GM12872 (cell line): ENCODE measurements around the gene FLCN.

Experiments used
- CTCF ChIP-seq: IDR thresholded peaks from 3 replicates; pipeline ENCODE4 v1.5.1; 2011; ENCODE audit warnings: low read depth, mild to moderate bottlenecking, low read length, moderate library complexity; ENCODE audit not compliant: insufficient read depth

FLCN gene

GRCh38 chr17:17224137-17224536 is 12.8 kb downstream of the FLCN start:
- no peak for TF ChIP-seq CTCF

- TF ChIP-seq CTCF = no peak
Measured at GRCh38 chr17:17223736-17224135, 13.2 kb downstream of the FLCN start.

- TF ChIP-seq CTCF = no peak
Measured at GRCh38 chr17:17221329-17221728, 15.6 kb downstream of the FLCN start.

GRCh38 chr17:17220529-17220928 is 16.4 kb downstream of the FLCN start:
- TF ChIP-seq CTCF = no peak

GRCh38 chr17:17217995-17218394 is 19.0 kb downstream of the FLCN start:
- TF ChIP-seq CTCF = no peak

- 0 out of 3 replicates have a peak, but pooled peaks have one; percentile 14 for TF ChIP-seq CTCF
Measured at GRCh38 chr17:17216776-17217175, 20.2 kb downstream of the FLCN start.

GRCh38 chr17:17216236-17216635 is 20.7 kb downstream of the FLCN start:
- no peak for TF ChIP-seq CTCF

GRCh38 chr17:17215575-17215974 is 21.4 kb downstream of the FLCN start:
- no peak for TF ChIP-seq CTCF
